HG03135 (cell line): ENCODE data around the gene TMEM186.
"Not testable (repeated sequence)": the region's sequence is repeated elsewhere in the genome, so short reads cannot be mapped to it uniquely, and the experiment has no call there.

Experiments
- ATAC-seq: cut with Tn5 transposase; IDR thresholded peaks from one replicate; pipeline ENCODE4 v1.9.1; 2021; ENCODE audit warnings: mild to moderate bottlenecking, moderate library complexity; ENCODE audit not compliant: unreplicated experiment

TMEM186 gene

DNA sequence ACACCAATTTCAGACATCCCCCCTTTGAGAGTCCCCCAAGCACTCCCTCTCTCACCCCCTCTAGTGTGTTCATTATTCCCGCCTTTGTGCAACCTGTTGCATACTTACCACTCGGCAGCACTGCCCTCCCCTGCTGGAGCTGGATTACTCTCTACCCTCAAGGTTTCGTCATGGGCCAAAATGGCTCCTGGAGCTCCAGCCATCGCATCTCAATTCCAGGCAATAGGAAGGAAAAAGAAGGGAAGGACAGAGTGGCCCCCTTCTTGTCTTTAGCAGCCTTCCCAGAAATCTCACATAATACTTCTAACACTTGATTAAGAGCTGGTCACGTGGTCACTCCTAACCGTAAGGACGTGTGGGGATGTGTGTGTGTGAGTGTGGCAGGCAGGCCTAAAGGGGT lies 20.2 kb downstream of the TMEM186 start:
- no peak for ATAC-seq

DNA sequence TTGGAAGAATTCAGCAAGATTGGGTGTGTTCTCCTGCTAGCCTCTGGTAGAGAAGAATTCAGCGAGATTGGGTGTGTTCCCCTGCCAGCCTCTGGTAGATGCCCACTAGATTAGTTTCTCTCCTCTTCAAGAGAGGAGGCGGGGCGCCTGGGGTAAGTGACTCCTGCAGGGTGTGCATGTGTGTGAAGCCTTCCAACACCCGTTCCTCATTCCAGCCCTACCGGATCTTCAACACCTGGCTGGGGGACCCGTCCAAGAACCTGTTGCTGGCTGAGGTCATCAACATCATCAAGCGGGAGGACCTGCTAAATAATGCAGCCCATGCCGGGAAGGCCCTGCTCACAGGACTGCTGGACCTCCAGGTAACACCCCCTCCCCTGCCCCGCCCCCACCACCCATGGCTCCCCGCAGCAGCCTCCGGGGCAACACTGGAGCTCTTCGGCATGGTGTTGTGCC lies 21.3 kb downstream of the TMEM186 start:
- no peak for ATAC-seq

- ATAC-seq: no peak
Measured at GRCh38 chr16:8775359-8775758, 22.1 kb downstream of the TMEM186 start.

- ATAC-seq: no peak
Measured at GRCh38 chr16:8774208-8774607, 23.2 kb downstream of the TMEM186 start.

DNA sequence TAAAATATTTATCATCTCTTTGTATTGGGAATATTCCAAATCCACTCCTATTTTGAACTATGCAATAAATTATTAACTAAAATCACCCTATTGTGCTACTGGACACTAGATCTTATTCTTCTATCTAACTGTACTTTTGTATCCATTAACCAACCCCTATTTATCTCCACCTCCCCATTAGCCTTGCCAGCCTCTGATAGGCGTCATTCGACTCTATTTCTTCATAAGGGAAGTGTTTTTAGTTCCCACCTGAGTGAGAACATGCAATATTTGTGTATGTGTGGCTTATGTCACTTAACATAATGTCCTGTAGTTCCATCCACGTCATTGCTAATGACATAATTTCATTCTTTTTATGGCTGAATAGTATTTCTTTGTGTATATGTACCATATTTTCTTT lies 23.9 kb downstream of the TMEM186 start:
- ATAC-seq: no peak

- ATAC-seq: no peak
Measured at GRCh38 chr16:8768692-8769091, 28.7 kb downstream of the TMEM186 start.

GRCh38 chr16:8768283-8768682 lies 29.2 kb downstream of the TMEM186 start:
- no peak for ATAC-seq

GRCh38 chr16:8767176-8767575 lies 30.3 kb downstream of the TMEM186 start:
- no peak for ATAC-seq

GRCh38 chr16:8764525-8765250 lies 32.8 kb downstream of the TMEM186 start:
- no peak for ATAC-seq

GRCh38 chr16:8763899-8764298 lies 33.5 kb downstream of the TMEM186 start:
- no peak for ATAC-seq

DNA sequence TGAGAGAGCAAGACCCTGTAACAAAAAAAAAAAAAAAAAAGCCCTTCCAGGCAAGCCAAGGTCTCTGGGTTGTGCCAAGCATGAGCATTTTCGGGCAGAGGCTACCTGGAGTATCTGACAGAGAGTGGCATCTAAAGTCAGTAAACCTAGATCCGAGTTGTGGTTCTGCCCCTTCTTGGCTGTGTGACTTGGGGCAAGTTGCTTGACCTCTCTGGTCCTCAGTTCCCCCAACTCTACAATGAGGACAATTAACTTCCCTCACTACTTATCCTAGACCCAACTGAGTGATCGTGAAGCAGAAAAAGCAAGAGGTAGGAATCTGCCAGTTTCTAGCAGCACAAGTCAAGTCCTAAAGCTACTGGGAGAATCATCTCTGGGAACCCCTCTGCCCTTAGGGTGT lies 34.4 kb downstream of the TMEM186 start:
- ATAC-seq: no peak

DNA sequence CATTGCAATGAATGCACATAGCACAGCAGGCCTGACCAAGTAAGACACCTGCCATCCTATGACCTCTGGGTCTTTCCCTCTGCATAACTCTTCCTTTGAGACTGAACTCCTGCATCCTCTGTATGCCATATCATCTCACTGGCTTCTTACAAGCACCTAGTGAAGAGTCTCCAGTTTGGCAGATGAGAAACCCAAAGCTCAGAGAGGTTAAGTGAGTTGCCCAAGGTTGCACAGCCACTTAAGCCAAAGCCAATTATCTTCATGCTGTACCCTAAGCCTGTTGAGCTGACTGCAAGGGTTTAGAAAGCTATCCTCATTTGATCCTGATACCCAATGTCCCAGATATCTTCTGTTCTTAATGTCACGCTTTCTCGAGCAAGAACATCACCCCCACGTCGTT lies 35.2 kb downstream of the TMEM186 start:
- no peak for ATAC-seq

DNA sequence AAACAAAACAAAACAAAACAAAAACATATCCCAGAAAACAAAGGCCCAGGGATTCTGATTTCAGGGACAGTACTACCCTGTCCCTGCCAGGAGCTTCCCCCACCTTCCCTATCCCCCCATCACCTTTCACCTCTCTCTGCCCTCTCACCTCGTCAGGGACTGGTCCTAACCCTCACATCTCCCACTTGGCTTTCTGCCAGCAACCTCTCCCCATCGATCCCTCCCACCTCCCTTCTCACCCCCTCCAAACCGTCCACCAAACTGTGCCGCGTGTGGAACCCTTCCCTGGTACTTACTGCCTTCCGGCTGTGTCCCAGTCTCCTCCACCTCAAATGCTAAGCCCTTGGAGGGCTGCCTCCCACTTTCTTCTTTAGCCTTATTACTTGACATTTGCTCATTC lies 36.4 kb downstream of the TMEM186 start:
- ATAC-seq: no peak

- no peak for ATAC-seq
Measured at GRCh38 chr16:8760021-8760420, 37.4 kb downstream of the TMEM186 start.

DNA sequence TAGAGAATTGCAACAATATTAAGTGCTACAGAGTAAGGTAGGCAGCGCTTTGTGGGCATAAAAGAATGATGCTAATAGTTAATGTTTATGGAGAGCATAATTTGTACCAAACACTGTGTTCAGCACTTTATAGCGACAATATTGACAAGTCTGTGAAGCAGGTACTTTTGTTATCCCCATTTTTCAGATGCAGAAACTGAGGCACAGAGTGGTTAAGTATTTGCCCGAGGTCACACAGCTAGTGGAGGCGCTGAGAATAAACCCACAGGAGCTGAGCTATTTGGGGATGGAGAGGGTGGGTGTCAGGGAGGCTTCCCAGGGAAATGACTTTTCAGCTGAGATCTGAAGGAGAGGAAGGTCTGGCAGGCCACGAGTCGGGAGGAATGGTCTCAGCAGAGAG lies 39.4 kb downstream of the TMEM186 start:
- no peak for ATAC-seq

GRCh38 chr16:8756755-8757154 lies 40.7 kb downstream of the TMEM186 start:
- no peak for ATAC-seq

GRCh38 chr16:8753416-8754054 lies 43.9 kb downstream of the TMEM186 start:
- no peak for ATAC-seq

GRCh38 chr16:8752706-8753105 lies 44.7 kb downstream of the TMEM186 start:
- no peak for ATAC-seq

DNA sequence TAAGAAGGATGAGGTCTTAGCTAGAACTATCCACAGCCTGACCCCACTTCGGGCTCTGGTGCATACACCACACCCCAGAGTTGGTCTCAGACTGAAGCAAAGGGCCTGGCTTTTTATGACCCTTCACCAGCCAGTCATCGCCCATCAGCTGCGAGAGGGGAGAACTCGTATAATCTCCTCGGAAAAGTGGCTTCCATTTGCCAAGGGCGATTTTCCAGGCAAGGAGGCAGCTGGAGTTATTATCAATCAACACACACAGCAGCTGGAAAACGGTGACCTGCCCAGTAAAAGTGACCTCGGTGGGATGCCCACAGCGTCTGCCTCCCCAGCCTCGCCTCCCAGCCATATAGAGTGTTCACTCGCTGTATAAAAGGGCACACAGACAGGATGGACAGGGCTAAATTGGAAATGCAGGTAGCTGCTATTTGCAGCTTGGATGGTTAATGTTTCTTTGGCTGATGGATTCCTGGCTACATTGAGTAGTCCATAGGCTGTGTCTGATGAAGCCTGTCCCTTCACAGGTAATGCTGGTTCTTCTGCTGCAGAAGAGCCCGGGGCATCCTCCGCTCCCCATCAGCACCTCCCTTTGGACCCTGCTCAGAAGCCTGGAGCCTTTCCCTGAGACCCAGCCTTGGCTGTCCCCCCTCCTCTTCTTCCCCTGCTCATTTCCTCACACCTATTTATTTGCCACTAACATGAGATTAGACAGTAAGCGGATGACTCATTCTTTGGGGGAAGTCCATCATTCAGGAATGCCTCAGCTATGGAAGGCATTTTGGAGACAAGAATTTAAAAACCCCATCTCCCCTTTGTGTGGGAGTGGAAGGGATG lies 45.7 kb downstream of the TMEM186 start:
- no peak for ATAC-seq

GRCh38 chr16:8748944-8749343 lies 48.5 kb downstream of the TMEM186 start:
- ATAC-seq: not testable (repeated sequence)
